HG03108 (cell line): Measurements from ENCODE around the gene ZBTB17.
"Not testable (repeated sequence)": the region's sequence is repeated elsewhere in the genome, so short reads cannot be mapped to it uniquely, and the experiment has no call there.

Experiments
- ATAC-seq: cut with Tn5 transposase; IDR thresholded peaks from one replicate; pipeline ENCODE4 v1.9.1; 2021; ENCODE audit warnings: moderate library complexity; ENCODE audit not compliant: unreplicated experiment

The ZBTB17 gene

GRCh38 chr1:15913607-15914006 lies 62.3 kb downstream of the ZBTB17 start:
- ATAC-seq, result not testable (repeated sequence)

GRCh38 chr1:15911927-15912326 lies 64.0 kb downstream of the ZBTB17 start:
- no peak for ATAC-seq

- no peak for ATAC-seq
These were observed 64.8 kb downstream of the ZBTB17 start for GRCh38 chr1:15911141-15911540.

GRCh38 chr1:15908597-15908996 lies 67.3 kb downstream of the ZBTB17 start:
- ATAC-seq, result no peak

- ATAC-seq, result no peak
These were observed 73.0 kb downstream of the ZBTB17 start for GRCh38 chr1:15902882-15903281.

GRCh38 chr1:15900662-15901279 lies 75.1 kb downstream of the ZBTB17 start:
- no peak for ATAC-seq

GRCh38 chr1:15899266-15899665 lies 76.6 kb downstream of the ZBTB17 start:
- ATAC-seq, result no peak

GRCh38 chr1:15896841-15897610 lies 78.9 kb downstream of the ZBTB17 start:
- ATAC-seq, result not testable (repeated sequence)

- no peak for ATAC-seq
These were observed 80.7 kb downstream of the ZBTB17 start for GRCh38 chr1:15895233-15895632.

- not testable (repeated sequence) for ATAC-seq
These were observed 82.9 kb downstream of the ZBTB17 start for GRCh38 chr1:15892857-15893599.
